ENCODE results near the gene ZBTB5. TPM values are rescaled to one million over a fixed set of nuclear protein-coding genes. Genes with fewer than 3 reads are reported as not detected.
A peak's percentile ranks its signal among the peaks of the same experiment; 100 is the strongest.

ZBTB5 gene
- total RNA-seq, 1 donor from 2014 or later = 9.2 TPM

- ATAC-seq = no peak
- intact Hi-C loops (cut with DNase I) = no loop called here
- Histone ChIP-seq H3K27me3 (ENCODE audit: low read depth) (no peaks in the 10 kb centered on the region), H3K9me3 (no peaks in the 10 kb centered on the region), H3K27ac (no peak overlapping the region), H3K36me3 (peaks cover 17% of the 10 kb centered on the region), H3K4me3 (no peak overlapping the region), H3K4me1 (no peaks in the 10 kb centered on the region)
- DNase-seq = no peak
- TF ChIP-seq CTCF (IDR thresholded peaks at IDR 0.05) = no peak
Measured at GRCh38 chr9:37509536-37509935, 44.3 kb upstream of the ZBTB5 start.

GRCh38 chr9:37508834-37509206 lies 43.6 kb upstream of the ZBTB5 start:
- H3K27ac ChIP-seq = no peak overlapping the region
- ATAC-seq (peak in 1 of 2 donors; percentile 49), DNase-seq (no peak)
- no peak for TF ChIP-seq CTCF (IDR thresholded peaks at IDR 0.05)
- H3K9me3 ChIP-seq = no peaks in the 10 kb centered on the region
- intact Hi-C loops (cut with DNase I) = no loop called here
- no peaks in the 10 kb centered on the region for H3K4me1 ChIP-seq
- H3K4me3 ChIP-seq = no peak overlapping the region
- H3K27me3 ChIP-seq (ENCODE audit: low read depth) = no peaks in the 10 kb centered on the region
- peaks cover 24% of the 10 kb centered on the region for H3K36me3 ChIP-seq

GRCh38 chr9:37508135-37508833 lies 43.0 kb upstream of the ZBTB5 start:
- peak; percentile 56 for DNase-seq
- intact Hi-C loops (cut with DNase I) = no loop called here
- Histone ChIP-seq H3K27me3 (ENCODE audit: low read depth) (no peaks in the 10 kb centered on the region), H3K36me3 (peaks cover 30% of the 10 kb centered on the region), H3K27ac (no peak overlapping the region), H3K4me3 (no peak overlapping the region), H3K4me1 (no peaks in the 10 kb centered on the region), H3K9me3 (no peaks in the 10 kb centered on the region)
- ATAC-seq = peak; percentile 68 to 82
- no peak for TF ChIP-seq CTCF (IDR thresholded peaks at IDR 0.05)

- H3K36me3 ChIP-seq = peaks cover 36% of the 10 kb centered on the region
- H3K27ac ChIP-seq = no peak overlapping the region
- DNase-seq (no peak), ATAC-seq (no peak)
- no peak for TF ChIP-seq CTCF (IDR thresholded peaks at IDR 0.05)
- H3K4me1 ChIP-seq = no peaks in the 10 kb centered on the region
- intact Hi-C loops (cut with DNase I) = no loop called here
- H3K9me3 ChIP-seq = no peaks in the 10 kb centered on the region
- no peaks in the 10 kb centered on the region for H3K27me3 ChIP-seq (ENCODE audit: low read depth)
- H3K4me3 ChIP-seq = no peak overlapping the region
Measured at GRCh38 chr9:37507566-37508134, 42.4 kb upstream of the ZBTB5 start.

GRCh38 chr9:37504605-37505004 lies 39.4 kb upstream of the ZBTB5 start:
- Histone ChIP-seq H3K27ac (no peak overlapping the region), H3K4me3 (peak overlapping the region; percentile 2), H3K9me3 (no peaks in the 10 kb centered on the region), H3K36me3 (peaks cover 57% of the 10 kb centered on the region), H3K27me3 (ENCODE audit: low read depth) (no peaks in the 10 kb centered on the region), H3K4me1 (no peaks in the 10 kb centered on the region)
- intact Hi-C loops (cut with DNase I) = no loop called here
- no peak for ATAC-seq
- DNase-seq = no peak
- no peak for TF ChIP-seq CTCF (IDR thresholded peaks at IDR 0.05)
